Measurements from ENCODE around the gene DISC1.
"Not testable (repeated sequence)": the region's sequence is repeated elsewhere in the genome, so short reads cannot be mapped to it uniquely, and the experiment has no call there.

Gene DISC1

DNA sequence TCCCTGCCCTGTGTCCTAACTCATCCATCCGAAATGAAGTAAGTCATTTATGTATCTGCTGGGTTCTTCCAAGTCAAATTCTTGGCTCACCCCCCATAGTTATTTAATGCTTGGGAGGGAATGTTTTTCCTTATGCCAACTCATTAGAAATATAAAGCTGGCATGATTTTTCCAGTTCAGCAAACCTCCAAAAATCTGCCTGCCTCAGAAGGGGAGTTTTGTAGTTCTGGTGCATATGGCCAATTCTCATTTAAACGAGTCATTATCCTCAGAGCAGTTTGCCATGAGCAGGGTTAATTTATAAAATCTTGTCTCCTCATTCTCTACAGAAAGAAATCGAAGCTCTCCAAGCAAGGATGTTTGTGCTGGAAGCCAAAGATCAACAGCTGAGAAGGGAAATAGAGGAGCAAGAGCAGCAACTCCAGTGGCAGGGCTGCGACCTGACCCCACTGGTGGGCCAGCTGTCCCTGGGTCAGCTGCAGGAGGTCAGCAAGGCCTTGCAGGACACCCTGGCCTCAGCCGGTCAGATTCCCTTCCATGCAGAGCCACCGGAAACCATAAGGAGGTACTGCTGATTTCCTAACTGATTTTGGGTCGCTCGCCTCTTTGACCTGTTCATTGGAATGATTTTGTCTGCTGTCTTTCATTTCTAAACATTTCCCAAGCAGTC is 144.1 kb downstream of the DISC1 start:
- no peak for DNase-seq (ENCODE audit: low read depth)

DNA sequence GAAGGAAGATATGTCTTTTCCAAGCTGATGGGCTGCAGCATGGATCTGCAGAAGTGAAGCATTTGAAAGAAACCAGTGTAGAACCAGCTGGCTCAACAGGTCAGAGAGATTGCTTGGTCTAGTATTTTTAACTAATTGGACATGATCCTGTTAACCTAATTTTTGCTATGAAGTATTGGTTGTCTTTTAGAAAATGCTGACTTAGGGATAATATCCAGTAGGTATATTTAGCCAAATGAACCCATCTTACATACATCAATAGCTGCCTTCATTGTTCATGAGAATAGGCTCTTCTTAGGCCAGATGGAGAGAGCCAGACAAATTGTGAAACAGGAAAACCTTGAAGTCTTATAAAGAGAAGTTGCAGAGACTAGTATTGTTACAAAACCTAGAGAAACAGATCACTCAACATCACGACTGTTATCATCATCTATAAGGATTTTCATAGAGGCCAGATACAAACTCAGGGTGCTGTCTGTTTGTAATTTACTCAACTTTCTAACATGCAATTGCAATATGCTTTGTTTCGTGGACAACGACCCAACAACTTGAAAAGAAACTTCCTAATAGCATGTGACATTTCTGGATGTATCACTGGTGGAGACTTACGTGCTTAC is 148.2 kb downstream of the DISC1 start:
- DNase-seq (ENCODE audit: low read depth): no peak

DNA sequence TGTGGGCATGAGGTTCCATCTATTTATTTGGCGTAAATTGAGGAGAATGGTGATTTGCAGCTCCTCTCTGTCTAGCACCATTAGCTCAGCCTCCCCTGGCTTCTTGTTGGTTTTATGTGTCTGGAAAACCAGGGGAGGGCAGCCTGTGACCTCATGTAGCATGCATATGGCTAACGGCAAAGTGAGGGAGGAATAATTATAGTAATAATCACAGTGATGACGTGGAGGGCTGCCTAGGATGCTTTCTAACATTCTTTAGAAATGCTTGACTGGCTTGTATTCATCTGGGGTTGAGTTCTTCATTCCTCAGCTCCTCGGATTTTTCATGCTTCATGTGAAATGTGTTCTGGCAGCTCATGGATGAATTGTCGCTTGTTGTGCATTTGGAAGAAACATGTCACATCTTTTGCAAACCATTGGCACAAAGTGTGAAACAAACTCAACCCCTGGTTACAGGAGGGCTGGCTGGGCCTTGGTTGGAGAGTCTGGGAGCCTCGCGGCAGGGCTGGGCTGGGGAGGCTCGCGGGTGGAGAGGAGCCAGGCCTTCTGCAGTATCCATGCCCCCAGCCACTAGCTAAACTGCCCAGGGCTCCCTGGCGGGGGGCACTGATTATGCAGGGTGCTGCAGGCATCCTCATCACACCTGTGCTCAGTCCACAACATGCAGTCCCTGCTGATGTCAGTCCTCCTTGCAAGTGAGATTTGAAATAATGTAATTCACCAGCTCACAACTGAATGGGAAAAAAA is 149.6 kb downstream of the DISC1 start:
- no peak for DNase-seq (ENCODE audit: low read depth)

DNA sequence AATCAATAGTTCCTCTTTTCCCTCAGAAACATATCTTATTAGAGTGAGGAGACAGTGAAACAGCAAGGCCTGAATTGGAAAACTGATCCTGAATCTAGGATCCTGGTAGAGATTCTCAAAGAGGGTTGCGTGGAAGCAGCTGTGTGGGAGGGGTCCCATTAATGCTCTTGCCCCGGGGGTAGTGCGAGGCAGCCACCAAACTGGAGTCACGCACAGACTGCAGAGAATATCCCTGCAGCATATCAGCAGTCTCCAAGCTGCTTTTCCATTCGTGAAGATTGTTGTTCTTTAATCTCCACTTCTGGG is 150.1 kb downstream of the DISC1 start:
- no peak for DNase-seq (ENCODE audit: low read depth)

DNA sequence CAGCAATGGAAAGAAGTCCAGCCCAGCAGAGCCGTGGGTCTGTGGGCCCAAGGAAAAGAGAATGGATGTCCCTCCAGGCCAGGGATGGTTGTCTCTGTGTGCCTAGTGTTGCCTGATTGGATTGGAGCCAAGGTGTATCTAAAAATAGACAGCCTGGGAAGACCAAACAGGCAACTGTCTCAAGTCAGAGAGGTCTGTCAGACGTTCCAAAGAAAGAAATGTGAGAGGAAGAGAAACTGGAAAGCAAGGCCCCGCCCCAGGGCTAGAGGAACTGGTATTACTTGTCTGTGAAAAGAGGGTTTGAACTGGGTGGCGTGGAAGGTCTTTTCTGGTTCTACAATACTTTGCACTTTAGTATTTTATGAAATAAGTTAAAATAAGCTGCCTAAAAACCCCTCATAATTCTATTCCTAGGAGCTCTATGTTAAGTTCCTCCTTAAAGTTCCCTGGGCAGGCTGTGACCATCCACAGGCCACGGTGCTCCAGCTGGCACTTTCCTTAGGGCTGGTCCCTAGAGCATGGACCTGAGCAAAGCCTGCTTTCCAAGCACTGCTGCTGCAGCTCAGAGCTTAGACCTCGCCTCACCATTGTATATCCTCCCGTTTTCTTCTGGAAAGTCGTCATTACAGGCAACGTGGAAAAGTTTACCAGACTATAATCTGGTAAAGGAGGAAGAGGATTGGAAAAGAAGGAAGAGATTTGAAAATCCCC is 151.6 kb downstream of the DISC1 start:
- no peak for DNase-seq (ENCODE audit: low read depth)

DNA sequence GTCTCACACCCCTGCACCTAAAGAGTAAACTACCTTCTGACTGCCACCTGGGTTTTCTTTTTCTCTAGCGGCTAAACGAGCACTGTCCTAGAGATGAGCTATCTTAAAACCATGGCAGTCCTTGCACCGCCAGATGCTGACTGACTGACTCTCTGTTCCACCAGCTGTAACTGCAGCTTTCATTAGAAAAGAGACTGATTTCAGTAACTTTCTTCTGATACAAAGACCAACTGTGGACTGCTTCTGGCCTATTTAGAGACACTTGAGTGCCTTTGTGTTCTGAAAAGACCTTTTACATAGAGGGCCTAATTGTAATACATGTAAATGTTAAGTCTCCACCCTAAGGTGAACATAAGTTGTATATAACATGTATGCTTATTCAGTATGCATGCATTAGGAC is 152.5 kb downstream of the DISC1 start:
- no peak for DNase-seq (ENCODE audit: low read depth)

DNA sequence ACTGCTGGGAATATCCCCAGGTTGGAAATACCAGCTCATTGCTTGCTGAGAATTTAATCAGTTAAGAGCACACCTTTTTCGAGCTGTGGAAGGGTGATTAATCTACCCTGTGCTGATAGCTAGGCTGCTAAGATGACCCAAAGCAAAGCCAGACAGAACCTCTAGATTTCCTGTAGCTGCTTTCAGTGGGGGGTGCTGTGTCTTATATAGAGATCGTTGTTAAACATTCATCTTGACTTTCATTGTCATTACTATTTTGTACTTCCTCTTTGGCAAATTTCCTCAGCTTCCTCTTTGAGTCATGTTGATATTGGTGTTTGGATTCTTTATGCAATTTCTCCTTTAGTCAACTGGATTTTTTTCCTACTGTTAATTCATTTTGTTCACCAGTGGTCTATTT is 155.3 kb downstream of the DISC1 start:
- no peak for DNase-seq (ENCODE audit: low read depth)

DNA sequence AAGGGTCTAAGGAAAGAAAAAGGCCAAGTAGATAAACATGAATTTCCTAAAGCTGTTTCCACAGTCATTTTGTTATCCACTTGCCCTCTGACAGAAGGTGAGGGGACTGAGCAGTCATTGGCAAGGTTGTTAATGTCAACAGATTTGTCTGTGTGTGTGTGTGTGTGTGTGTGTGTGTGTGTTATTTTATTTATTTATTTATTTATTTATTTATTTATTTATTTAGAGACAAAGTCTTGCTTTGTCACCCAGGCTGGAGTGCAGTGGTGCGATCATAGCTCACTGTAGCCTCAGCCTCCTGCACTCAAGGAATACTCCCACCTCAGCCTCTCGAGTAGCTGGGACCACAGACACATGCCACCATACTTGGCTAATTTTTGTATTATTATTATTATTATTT is 158.5 kb downstream of the DISC1 start:
- not testable (repeated sequence) for DNase-seq (ENCODE audit: low read depth)

DNA sequence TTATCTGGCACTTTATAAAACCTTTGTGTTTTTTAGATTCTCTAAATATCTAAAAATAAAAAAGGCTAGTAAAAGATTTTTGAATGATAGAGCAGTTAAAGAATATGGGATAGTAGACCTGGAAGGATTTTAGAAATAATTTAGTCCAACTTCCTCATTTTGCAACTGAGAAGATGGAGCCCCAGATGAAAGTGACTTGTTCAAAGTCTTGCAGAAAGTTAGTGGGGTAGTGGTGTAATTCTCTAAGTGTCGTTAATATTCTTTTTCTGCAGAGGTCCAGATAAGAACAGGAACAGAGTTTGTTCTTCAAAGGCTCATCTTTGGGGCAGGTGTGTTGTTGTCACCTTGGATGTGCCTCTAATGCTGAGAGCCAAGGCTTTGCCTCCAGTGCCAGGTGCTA is 159.5 kb downstream of the DISC1 start:
- DNase-seq (ENCODE audit: low read depth): no peak

DNA sequence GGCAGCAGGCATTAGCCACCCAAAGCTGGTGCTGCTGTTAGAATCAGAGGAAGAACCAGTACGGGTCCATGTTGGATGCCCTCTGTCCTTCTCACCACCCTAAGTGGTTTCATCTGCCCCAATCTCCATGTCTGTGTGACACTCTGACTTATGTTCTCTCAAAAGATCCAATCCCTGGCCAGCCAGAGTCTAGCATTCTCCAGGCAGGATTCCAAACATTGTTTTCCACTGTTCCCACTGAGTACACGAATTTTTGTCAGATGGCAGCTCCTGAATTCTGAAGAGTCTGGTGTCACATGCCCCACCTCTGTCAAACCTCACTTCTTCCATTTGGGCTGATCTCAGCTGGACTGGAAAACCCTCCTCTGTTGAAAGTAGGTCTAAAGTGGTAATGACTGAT is 166.0 kb downstream of the DISC1 start:
- DNase-seq (ENCODE audit: low read depth): no peak

DNA sequence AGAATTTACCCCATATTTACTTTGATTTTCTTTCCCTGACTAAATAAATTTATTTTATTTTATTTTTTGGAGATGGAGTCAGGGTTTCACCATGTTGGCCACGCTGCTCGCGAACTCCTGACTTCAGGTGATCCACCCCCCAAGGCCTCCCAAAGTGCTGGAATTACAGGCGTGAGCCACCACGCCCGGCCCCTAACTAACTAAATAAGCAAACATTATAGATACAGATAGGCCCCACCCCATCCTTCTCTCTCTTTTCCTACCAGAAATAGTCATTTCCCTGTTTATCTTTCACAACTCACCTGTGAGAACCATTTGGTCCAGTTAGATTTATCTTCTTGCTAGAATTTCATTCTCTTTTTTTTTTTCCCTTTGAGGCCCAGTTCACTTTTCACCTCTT is 167.3 kb downstream of the DISC1 start:
- no peak for DNase-seq (ENCODE audit: low read depth)

DNA sequence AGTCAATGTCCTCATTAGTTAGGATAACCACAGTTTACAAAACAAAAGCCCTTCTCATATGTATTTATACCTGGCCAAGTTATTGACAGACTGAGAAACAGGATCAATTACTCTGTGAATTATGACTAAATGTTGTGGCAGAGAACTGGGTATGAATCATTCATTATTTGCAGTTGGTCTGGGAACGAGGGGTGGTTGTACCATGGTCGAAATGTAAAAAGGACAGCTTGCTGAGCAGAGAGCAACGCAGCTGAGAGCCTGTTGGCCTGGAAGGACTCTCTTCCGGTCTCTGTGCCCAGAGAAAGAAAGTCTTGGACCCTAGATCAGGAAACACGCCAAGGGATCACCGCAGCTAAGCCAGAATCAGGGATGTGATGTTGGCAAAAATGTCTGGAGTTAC is 169.6 kb downstream of the DISC1 start:
- DNase-seq (ENCODE audit: low read depth): no peak

DNA sequence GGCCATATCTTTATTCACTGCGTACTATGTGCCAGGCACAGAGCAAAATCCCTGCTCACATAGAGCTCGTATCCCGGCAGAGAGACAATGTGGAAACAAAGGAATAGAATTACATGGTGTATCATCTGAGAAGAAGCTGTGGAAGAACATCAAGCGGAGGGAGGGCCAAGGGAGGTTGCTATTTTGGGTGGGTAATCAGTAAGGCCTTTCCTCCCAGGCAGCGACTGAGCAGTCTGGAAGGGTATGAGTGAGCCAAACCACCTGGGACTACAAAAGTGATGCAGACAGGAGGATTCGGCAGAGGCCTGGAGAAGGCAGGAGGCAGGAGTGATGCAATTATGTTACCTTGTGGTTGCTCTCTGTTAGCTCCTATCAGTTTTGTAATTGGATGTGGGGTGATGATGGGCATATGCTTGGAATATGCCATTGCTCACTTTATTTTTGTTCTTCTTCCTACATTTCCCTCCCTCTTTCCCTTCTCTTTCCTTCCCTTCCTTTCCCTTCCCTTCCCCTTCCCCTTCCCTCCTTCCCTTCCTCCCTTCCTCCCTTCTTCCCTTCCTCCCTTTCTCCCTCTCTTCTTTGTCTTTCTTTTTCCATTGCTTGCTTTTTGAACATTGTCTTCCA is 172.9 kb downstream of the DISC1 start:
- DNase-seq (ENCODE audit: low read depth): no peak

DNA sequence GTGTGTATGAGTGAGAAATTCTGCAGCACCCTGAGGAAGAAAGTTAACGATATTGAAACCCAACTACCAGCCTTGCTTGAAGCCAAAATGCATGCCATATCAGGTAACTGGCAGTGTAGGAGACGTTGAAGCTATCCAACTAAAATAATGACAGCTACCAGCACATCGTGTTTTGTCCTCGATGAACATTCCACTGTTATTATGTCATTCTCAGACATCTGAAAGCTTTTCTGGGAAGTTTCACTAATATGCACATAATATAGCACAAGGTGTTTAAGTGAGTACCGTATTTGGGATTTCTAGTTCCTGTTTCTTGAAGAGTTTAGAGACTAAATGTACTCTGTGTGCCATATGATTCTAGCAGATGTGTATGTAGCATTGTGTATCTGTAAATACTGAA is 173.5 kb downstream of the DISC1 start:
- DNase-seq (ENCODE audit: low read depth): no peak

DNA sequence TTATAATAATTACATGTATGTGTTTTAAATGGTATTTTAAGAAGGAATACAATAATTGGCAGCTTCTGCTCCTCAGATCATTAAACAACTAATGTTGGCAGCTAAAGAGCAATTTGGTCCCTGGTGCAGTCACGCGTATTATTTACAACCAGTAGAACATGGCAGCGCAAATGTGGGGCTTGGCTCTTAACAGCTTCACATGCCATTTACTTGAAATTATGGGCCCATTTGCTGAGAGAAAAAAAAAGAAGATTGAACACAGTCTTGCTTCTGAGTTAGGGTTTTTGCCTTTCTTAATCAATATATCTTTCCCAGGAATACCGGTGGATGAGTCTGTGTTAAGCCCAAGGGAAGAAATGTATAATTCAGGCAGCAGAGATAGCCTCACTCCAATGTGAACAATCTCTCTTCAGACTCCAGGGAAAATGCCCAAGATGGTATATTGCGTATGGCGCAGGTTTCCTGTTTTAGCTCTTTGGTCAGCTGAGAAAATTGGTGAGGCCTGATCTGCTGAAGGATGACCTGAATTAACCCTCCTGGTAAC is 174.5 kb downstream of the DISC1 start:
- DNase-seq (ENCODE audit: low read depth): no peak

DNA sequence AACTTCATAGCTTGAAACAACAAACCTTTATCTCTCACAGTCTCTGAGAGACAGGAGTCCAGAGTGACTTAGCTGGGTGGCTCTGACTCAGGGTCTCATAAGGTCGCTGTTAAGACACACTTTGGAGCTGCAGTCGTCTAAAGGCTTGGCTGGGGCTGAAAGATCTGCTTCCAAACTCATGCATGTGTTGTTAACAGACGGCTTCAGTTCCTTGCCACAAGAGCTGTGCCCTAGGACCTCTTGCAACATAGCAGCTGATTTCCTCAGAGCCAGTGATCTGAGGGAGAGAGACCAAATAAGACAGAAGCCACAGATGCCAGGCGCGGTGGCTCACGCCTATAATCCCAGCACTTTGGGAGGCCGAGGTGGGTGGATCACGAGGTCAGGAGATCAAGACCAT is 176.8 kb downstream of the DISC1 start:
- DNase-seq (ENCODE audit: low read depth): no peak

DNA sequence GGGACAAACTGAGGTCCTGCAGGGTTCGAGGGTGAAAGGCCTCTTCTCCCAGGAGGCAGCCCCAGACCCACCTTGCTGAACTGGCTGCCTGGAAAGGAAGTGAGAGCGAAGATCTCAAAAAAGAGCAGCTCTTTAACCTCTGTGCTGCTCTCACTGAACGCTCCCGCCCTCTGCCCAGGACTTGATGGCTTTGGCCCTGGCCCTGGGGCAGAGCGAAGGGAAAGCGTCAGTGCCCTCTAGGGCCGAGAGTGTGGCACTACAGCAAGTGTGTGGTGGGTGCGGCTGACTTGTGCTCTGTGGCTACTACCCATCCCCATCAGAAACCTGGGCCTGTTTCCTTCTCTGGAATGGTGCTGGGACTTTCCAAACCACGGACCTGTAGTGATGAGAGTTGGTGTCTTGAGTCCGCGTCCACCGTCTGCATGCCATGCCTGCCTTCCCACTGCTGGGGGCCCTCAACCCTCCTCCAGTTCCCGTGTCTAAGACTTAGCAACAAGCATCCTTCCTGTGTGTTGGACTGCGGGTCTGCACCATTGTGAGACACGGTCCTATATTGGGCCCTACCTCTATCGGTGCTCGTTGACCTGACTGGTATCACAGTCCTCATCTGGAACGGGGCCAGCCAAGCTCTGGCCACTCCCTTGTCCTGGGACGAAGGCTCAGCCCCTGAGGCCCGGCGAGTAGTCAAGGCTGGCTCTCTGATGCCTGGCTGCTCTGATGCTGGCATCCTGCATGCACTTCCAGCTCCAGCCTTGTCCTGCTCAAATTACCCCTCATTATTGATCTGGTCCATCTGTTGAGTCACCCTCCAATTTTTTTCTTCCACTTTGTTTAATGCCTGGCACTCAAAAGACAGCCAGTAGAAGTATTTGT is 180.3 kb downstream of the DISC1 start:
- DNase-seq (ENCODE audit: low read depth): no peak

DNA sequence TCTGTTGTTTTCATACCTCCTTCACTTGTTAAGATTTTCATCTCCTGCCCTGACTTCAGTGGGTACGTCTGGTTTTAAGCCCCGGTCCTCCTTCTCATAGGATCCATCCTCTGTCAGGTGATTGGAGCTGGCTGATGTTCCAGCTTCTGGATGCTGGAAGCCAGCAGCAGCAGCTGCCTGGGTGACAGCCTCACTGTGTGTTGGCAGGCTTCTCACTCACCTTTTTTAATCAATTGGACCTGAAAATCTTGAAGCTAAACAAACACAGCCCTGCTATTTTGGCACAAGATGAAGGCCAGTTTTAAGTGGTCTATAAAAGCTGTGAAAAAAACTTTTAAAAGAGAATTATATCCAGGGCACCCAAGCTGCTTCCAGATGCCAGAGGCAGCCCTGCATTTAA is 181.0 kb downstream of the DISC1 start:
- no peak for DNase-seq (ENCODE audit: low read depth)

DNA sequence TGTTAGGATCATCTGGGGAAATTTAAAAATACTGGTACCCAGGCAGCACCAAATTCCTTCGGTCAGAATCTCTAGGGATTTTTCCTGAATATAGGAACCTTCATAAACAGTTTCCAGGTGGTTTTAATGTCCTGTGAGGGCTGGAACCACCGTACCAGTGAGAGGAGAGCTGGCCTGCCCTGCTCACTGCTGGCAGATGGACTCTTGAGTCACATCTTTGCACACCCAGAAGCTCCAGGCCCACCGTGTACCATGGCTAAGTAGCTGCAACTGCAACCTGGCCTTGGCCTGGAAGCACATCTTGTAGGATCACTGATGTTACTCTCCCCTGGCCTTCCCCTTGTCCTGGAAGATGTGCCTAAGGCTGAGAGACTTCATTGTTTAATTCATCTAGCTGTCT is 181.5 kb downstream of the DISC1 start:
- no peak for DNase-seq (ENCODE audit: low read depth)

DNA sequence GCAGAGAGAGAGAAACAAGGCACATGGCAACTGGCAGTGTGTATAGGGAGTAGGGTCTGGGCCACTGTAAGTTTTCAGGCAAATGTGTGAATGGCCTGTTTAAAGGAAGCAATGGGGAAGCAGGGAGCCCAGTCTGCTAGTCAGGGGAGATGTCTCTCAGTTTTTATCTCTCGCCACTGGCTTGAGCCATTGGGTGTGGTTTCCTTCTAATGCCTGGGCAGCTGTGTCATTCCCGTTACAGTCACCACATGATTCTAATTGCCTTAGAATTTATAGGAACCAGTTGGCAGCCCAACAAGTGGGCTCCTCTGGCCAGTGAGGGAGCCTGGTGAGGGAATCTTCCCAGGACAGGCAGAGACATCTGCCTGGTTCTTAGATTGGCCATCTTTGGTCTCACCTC is 182.4 kb downstream of the DISC1 start:
- DNase-seq (ENCODE audit: low read depth): no peak

DNA sequence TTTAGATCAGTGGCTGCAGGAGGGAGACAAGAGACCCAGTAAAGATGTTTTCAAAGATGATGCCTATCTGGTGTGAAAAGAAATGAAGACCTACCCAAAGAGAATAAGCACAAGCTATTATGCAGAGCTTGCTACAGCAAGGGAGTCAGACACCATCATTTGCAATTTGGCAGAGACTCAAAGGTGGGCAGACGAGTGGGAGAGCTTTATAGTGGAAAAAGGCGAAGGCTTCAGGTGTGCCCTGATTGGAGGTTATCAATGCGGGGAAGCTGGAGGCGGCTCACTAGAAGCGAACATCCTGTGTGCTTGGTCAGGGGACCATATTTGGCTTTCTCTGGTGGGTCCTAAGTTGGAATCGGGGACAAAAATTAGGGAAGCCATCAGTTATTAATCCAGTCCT is 183.8 kb downstream of the DISC1 start:
- no peak for DNase-seq (ENCODE audit: low read depth)

Data from stimulated activated CD8-positive, alpha-beta memory T cell treated with anti-CD3 and anti-CD28 coated beads, Interleukin-15, amount 100 ng/mL, for 24 hours (primary cell).